Endodermal cell (in vitro differentiated cells): Measurements from ENCODE around the gene DDRGK1. TPM values are rescaled to one million over a fixed set of nuclear protein-coding genes. Genes with fewer than 3 reads are reported as not detected.

Source experiments
- DNase-seq: peaks from one replicate; pipeline ENCODE4 v3.0.0-alpha.2; 2017
- H3K27ac ChIP-seq: 2 replicates; pipeline ENCODE4 v1.5.1; 2013; ENCODE audit warnings: mild to moderate bottlenecking, low read depth, low read length, moderate library complexity
- H3K27me3 ChIP-seq: 2 replicates; pipeline ENCODE4 v1.6.1; 2013; ENCODE audit warnings: mild to moderate bottlenecking, low read length, moderate library complexity; ENCODE audit not compliant: insufficient read depth, control insufficient read depth, poor library complexity, severe bottlenecking
- H3K36me3 ChIP-seq: 2 replicates; pipeline ENCODE4 v1.7.0; 2013; ENCODE audit warnings: mild to moderate bottlenecking, low read length, moderate library complexity; ENCODE audit not compliant: control insufficient read depth, insufficient read depth
- H3K4me1 ChIP-seq: one replicate; pipeline ENCODE4 v1.7.0; 2013; ENCODE audit warnings: low read length; ENCODE audit not compliant: control insufficient read depth, insufficient read depth
- H3K4me3 ChIP-seq: 2 replicates; pipeline ENCODE4 v1.5.1; 2013; ENCODE audit warnings: mild to moderate bottlenecking, low read length, moderate library complexity
- H3K9ac ChIP-seq: 2 replicates; pipeline ENCODE4 v1.6.1; 2013; ENCODE audit warnings: mild to moderate bottlenecking, low read length, moderate library complexity; ENCODE audit not compliant: poor library complexity, severe bottlenecking; ENCODE audit errors: extremely low read depth
- H3K9me3 ChIP-seq: 2 replicates; pipeline ENCODE4 v1.6.1; 2013; ENCODE audit warnings: mild to moderate bottlenecking, low read length, moderate library complexity; ENCODE audit not compliant: control insufficient read depth
- H3K27ac Mint-ChIP-seq: 2 replicates; pipeline ENCODE4 v1.8.0; 2020; ENCODE audit warnings: mixed read lengths
- H3K27me3 Mint-ChIP-seq: 2 replicates; pipeline ENCODE4 v1.8.0; 2021; ENCODE audit warnings: mild to moderate bottlenecking, mixed read lengths; ENCODE audit not compliant: insufficient read depth
- H3K36me3 Mint-ChIP-seq: 2 replicates; pipeline ENCODE4 v1.8.0; 2020; ENCODE audit warnings: low read depth, mixed read lengths
- H3K4me1 Mint-ChIP-seq: 2 replicates; pipeline ENCODE4 v1.8.0; 2020; ENCODE audit warnings: mixed read lengths
- H3K4me3 Mint-ChIP-seq: 2 replicates; pipeline ENCODE4 v1.8.0; 2020; ENCODE audit warnings: mild to moderate bottlenecking, moderate library complexity, mixed read lengths
- H3K9me3 Mint-ChIP-seq: 2 replicates; pipeline ENCODE4 v1.8.0; 2020; ENCODE audit warnings: mild to moderate bottlenecking, mixed read lengths
- CTCF ChIP-seq: fragments of 200-600 bp; sonication (generic); conservative IDR thresholded peaks from 2 replicates; pipeline ENCODE4 v1.5.0; 2021; ENCODE audit warnings: antibody characterized with exemption, mild to moderate bottlenecking
- WGBS, 2 experiments: methylation state at CpG; one replicate each; pipeline versions ENCODE4 v1.1.5 to v1.1.7; 2013; ENCODE audit warnings: missing lambda C conversion rate in 2 of 2, mixed read lengths in 1 of 2; ENCODE audit not compliant: insufficient coverage in 1 of 2, insufficient read length in 1 of 2; 5-methylcytosine and 5-hydroxymethylcytosine counted together
- total RNA-seq, 2 donors: library from RNA; stranded (reverse); fragmentation: NEBNext Ultra II Directional in 1 of 2; extraction: Animal tissue kit (Norgen Biotek cat#: 25700) in 1 of 2; gene quantifications; 2 replicates in 1 of 2; 3 replicates in 1 of 2; pipeline ENCODE4 v1.2.1, GENCODE V29; 2021

DDRGK1 gene
- total RNA-seq, 2 donors from 2014 or later = 55.0 to 59.3 TPM

- Histone ChIP-seq H3K4me3 (no peak overlapping the region), H3K4me1 (no peaks in the 10 kb centered on the region), H3K27me3 (peaks cover 18% of the 10 kb centered on the region), H3K27ac (no peak overlapping the region), H3K36me3 (no peaks in the 10 kb centered on the region), H3K9me3 (no peaks in the 10 kb centered on the region), H3K9ac (no peak overlapping the region)
- Mint-ChIP-seq H3K27me3 (peaks cover 14% of the 10 kb centered on the region), H3K4me3 (no peak overlapping the region), H3K27ac (no peak overlapping the region), H3K4me1 (no peaks in the 10 kb centered on the region), H3K36me3 (peaks cover 8% of the 10 kb centered on the region), H3K9me3 (no peaks in the 10 kb centered on the region)
- no peak for TF ChIP-seq CTCF
- DNase-seq = no peak
- WGBS, 2 experiments = 94% methylated on average over 15 of the region's 15 CpGs
These were observed 27.6 kb upstream of the DDRGK1 start for GRCh38 chr20:3231889-3232588.

- Histone ChIP-seq H3K36me3 (no peaks in the 10 kb centered on the region), H3K9me3 (no peaks in the 10 kb centered on the region), H3K4me3 (no peak overlapping the region), H3K27ac (no peak overlapping the region), H3K9ac (no peak overlapping the region), H3K27me3 (peaks cover 9% of the 10 kb centered on the region), H3K4me1 (no peaks in the 10 kb centered on the region)
- Mint-ChIP-seq H3K27ac (no peak overlapping the region), H3K4me1 (no peaks in the 10 kb centered on the region), H3K36me3 (peaks cover 9% of the 10 kb centered on the region), H3K9me3 (no peaks in the 10 kb centered on the region), H3K4me3 (no peak overlapping the region), H3K27me3 (peaks cover 5% of the 10 kb centered on the region)
- no peak for TF ChIP-seq CTCF
- DNase-seq = no peak
- WGBS, 2 experiments = 96 to 98% methylated on average over 8 to 21 of the region's 21 CpGs
These were observed 26.6 kb upstream of the DDRGK1 start for GRCh38 chr20:3231116-3231515.

- H3K4me3 ChIP-seq = no peak overlapping the region
- 90 to 94% methylated on average over 2 to 14 of the region's 14 CpGs for WGBS, 2 experiments
- H3K27ac ChIP-seq = no peak overlapping the region
- H3K4me1 ChIP-seq = no peaks in the 10 kb centered on the region
- no peaks in the 10 kb centered on the region for H3K9me3 ChIP-seq
- no peaks in the 10 kb centered on the region for H3K9me3 Mint-ChIP-seq
- H3K27ac Mint-ChIP-seq = no peak overlapping the region
- peaks cover 9% of the 10 kb centered on the region for H3K36me3 Mint-ChIP-seq
- H3K27me3 ChIP-seq = no peaks in the 10 kb centered on the region
- H3K4me1 Mint-ChIP-seq = no peaks in the 10 kb centered on the region
- H3K27me3 Mint-ChIP-seq = no peaks in the 10 kb centered on the region
- no peak for TF ChIP-seq CTCF
- no peak for DNase-seq
- H3K36me3 ChIP-seq = peaks cover 4% of the 10 kb centered on the region
- no peak overlapping the region for H3K4me3 Mint-ChIP-seq
- no peak overlapping the region for H3K9ac ChIP-seq
These were observed 25.3 kb upstream of the DDRGK1 start for GRCh38 chr20:3229798-3230197.
